GM18858 (cell line): ENCODE measurements around the gene RNGTT.
"Not testable (repeated sequence)": the region's sequence is repeated elsewhere in the genome, so short reads cannot be mapped to it uniquely, and the experiment has no call there.

ENCODE experiments used
- ATAC-seq: cut with Tn5 transposase; IDR thresholded peaks from one replicate; pipeline ENCODE4 v1.9.1; 2021; ENCODE audit not compliant: unreplicated experiment

Gene RNGTT

DNA sequence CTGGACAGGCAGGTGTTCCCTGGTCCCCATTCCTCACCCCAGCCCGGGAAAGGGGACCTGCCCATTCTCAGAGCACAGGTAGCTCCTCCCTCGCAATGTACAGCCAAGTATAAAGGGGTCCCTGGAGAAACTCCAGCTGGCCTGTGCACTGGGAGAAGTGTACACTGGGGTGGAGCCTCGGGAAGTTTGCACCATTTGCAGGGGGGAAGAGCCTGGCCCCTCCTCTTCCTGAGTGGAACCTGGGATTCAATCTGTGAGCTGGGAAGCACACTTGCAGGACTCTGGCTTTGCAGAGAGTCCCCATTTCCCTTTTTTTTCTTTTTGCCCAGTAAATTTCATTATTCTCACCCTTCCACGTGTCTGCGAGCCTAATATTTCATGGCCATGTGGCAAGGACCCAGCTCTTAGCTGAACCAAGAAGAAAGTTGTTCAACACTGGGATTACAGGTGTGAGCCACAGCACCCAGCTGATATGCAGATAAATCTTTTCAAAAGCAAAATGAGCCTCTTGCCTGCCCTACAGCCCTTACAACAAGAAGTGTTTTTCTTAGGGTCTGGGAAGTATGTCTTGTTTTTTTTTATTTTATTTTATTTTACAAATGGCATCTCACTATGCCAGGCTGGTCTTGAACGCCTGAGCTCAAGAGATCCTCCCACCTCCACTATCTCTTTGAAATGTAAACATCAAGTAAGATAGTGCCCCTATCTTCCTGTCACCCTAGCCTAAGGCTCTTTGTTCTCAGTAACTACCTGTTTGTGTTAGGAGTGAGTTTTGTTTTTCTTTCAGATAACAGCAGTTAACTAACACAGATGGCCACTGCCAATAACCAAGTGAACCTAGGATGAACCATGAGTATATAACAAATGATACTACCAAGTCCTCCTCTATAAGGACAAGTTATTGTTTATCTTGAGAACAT lies 9.3 kb upstream of the RNGTT start:
- no peak for ATAC-seq

DNA sequence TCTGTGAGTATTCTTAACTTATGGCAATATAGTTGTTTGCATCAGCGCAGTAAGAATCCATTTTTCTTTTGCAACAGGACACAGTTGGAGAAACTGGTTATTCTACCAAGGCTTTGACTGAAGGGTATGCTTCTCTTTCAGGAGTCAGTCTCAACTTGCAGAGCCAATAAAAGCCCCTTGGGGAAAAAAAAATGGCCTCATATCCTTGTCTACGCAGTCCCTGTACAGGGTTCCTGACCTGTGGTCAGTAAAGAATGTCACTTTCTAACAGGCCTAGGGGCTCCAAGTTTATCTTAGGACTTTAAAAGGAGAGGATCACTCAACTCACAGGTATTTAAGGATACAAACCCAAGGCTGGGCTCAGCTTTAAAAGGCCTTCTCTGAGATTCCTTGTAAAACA lies 6.9 kb upstream of the RNGTT start:
- ATAC-seq: no peak

DNA sequence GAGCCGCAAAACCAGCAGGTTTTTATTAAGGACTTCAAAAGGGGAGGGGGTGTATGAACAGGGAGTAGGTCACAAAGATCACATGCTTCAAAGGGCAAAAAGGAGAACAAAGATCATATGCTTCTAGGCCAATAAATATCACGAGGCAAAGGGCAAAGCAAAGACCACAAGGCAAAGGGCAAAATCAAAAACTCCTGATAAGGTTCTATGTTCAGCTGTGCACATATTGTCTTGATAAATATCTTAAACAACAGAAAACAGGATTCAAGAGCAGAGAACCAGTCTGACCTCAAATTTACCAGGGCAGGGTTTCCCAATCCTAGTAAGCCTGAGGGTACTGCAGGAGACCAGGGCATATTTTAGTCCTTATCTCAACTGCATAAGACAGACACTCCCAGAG lies 5.8 kb upstream of the RNGTT start:
- ATAC-seq: not testable (repeated sequence)

DNA sequence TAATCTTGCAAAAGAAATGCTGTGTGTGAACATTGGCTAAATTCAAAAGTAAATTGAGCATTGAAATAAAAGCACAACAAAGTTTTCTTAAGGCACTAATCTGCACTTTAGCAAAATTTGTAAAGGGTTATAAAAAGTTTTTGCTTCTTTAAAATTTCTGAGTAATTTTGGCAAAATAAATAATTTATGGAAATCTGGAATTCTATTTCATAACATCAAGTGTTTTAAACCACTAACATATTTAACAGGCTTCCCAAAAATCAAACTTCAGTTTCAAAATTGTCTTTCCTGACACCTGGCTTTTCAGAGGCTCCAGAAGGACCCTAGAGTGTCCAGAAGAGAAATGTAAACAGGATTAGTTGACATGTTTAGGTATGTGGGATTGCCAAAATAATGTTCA lies 4.5 kb upstream of the RNGTT start:
- ATAC-seq: no peak

DNA sequence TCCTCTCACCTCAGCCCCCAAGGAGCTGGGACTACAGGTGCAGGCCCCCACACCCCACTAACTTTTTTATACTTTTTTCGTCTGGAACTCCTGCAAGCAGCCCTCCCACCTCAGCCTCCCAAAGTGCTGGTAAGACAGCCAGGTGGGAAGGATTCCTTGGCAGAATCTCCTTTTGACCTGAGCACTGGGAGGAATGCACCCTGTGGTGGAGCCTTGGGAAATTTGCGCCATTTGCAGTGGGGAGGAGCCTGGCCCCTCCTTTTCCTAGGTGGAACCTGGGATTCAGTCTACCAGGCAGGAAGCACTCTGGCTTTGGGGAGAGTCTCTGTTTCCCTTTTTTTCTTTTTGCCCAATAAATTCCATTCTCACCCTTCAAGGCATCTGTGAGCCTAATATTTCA lies 2.3 kb upstream of the RNGTT start:
- no peak for ATAC-seq

DNA sequence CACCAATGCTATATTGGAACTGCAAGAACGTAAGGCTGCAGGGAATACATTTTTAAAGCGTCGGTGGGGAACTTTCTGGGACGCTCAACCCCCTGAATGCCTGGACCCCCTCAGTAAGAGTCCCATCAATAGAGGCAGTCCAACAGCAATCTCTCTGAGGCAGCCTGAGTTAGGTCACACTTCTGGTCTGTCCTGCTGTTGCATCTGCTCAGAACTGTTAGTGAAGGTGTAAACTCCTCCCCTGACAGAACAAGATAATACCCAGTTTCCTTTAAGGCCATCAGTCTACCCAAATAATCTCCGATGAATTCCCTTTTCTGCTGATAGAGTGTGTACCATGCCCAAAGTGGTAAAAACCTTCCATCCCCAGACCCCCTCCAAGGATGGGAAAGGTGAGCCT lies 1.1 kb upstream of the RNGTT start:
- no peak for ATAC-seq

DNA sequence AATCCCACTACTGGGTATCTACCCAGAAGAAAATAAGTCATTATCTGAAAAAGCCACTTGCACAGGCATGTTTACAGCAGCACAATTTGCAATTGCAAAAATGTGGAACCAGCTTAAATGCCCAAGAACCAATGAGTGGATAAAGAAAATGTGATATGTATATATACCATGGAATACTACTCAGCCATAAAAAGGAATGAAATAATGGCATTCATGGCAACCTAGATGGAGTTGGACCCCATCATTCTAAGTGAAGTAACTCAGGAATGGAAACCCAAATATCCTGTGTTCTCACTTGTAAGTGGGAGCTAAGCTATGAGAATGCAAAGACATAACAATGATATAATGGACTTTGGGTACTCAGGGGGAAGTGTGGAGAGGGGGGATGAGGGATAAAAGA lies 4.6 kb downstream of the RNGTT start:
- ATAC-seq: no peak

DNA sequence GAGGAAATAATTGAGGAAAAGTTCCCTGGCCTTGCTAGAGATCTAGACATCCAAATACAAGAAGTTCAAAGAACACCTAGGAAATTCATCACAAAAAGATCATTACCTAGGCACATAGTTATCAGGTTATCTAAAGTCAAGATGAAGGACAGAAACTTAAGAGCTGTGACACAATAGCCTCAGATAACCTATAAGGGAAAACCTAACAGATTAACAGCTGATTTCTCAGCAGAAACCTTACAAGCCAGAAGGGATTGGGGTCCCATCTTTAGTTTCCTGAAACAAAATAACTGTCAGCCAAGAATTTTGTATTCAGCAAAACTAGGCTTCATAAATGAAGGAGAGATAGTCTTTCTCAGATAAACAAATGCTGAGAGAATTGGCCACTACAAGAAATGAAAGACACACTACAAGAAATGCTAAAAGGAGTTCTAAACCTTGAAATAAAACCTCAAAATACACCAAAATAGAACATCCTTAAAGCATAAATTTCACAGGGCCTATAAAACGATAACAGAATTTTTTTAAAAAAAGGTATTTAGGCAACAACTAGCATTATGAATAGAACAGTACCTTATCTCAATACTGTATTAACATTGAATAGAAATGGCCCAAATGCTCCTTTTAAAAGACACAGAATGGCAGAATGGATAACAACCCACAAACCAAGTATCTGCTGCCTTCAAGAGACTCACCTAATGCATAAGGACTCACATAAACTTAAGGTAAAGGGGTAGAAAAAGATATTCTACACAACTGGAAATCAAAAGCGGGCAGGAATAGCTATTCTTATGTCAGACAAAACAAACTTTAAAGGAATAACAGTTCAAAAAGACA lies 9.7 kb downstream of the RNGTT start:
- no peak for ATAC-seq

DNA sequence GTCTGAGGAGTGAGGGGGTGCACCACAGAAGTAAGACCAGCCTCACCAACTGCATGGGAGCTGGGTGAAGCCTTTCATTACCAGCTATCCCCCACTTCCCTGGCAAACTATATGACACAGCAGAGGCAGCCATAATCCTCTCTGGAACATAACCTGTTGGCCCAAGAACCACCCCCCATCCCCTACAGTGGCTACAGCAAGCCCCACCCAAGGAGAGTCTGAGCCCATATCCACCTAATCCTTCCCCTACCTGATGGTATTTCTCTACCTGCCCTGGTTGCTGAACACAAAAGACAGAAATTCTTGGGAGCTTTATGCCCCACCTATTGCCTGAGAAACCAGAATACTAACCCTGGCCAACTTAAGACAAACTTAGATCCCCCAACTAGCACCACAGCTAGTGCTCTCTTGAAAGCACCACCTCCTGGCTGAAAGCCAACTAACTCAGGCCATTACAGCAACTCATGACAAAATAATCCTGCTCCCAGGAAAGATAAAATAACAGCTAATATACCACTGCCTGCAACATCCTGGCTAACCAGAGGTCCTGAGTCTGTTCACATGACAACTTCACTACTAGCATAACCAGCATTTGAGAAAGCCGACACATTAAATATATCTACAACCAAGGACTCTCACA lies 11.2 kb downstream of the RNGTT start:
- ATAC-seq: no peak

DNA sequence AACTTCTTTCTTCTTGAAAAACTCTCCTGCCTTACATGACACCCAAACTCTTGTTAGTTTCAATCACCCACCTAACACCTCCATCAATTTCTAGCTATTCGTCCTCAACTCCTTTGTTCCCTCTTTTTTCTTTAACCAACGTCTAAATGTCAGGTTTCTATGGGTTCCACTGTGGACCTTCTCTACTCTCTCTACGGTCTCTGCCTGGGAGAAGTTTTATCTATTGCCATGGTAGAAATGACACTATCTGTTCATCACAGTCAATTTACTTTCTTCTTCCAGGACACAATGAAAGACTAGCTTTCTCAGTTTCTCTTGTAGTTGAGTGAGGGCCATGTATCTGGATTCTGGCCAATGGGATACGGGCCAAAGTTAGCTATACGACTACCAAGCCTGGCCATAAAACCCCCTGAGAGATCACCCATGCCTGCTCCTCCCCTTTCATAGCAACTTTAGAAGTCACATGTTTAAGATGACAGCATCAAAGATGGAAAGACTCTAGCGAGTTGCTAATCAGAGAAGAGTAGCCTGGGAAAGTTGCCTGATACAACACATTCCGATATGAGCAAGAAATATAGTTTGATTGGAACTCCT lies 17.9 kb downstream of the RNGTT start:
- ATAC-seq: no peak

DNA sequence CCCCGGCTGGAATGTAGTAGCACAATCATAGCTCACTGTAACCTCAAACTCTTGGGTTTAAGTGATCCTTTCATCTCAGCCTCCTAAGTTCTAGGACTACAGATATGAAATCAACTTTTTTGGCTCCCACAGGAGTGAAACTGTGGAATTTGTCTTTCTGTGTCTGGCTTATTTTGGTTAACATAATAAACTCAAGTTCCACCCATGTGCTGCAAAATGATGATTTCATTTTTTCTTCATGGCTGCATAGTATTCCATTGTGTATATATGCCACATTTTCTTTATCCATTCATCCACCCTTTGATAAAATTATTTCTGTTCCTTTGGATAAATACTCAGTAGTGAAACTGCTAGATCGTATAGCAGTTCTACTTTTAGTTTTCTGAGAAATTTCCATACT lies 29.9 kb downstream of the RNGTT start:
- no peak for ATAC-seq

DNA sequence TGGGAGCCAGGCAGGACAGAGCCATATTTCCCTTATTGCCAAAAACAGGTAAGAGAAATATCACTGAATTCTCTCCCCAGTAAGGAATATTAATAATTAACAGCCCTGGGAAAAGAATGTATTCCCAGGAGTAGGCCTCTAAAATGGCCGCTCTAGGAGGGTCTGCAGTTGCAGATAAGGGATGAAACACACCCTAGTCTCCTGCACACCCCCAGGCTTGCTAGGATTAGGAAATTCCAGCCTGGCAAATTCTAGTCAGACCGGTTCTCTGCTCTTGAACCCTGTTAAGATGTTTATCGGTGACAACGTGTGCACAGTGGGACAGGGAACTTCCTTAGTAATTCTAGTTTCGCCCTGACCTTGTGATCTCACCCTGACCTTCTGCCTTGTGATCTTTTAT lies 31.4 kb downstream of the RNGTT start:
- ATAC-seq: not testable (repeated sequence)

DNA sequence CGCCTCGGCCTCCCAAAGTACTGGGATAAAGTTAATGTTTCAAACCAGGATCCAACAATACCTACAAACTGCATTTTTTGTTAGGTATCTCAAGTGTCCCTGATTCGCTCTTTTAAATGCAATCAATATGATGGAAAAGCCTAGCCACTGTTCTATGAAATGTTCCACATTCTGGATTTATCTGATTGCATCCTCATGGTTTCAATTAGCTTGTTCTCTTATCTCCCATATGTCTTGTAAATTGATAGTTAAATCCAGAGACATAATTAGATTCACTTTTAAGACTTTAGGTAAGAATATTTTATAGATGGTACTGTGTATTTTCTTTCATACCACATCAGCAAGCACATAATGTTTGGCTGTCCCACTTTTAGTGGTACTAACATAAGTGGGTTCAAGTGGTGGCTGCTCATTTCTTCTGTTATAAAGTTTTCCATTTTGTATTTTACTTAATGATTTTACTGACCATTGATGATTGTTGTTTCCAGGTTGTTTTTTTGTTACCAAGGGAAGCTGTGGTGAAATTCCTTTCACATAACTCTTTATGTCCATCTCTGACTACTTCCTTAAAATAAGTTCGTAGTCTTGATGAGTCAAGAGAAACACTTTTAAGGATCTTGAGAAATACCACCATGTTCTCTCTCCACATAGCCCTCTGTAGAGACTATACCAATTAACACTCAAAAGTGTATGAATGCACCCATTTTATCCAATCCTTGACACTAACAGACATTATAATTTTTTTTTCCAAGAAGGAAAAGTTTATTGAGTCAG lies 40.5 kb downstream of the RNGTT start:
- ATAC-seq: no peak

DNA sequence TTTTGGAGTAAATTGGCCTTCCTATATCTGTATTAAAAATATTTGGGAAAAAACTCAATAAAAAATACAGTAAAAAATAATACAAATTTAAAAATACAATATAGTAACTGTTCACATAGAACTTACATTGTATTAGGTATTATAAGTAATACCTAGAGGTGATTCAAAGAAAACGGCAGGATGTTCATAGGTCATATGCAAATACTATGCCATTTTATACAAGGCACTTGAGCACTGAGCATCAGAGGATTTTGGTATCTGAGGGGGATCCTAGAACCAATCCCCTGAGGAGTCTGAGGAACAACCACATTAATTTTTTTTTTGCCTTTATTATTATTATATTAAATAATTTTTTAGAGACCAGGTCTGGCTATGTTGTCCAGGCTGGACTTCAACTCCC lies 41.7 kb downstream of the RNGTT start:
- no peak for ATAC-seq

DNA sequence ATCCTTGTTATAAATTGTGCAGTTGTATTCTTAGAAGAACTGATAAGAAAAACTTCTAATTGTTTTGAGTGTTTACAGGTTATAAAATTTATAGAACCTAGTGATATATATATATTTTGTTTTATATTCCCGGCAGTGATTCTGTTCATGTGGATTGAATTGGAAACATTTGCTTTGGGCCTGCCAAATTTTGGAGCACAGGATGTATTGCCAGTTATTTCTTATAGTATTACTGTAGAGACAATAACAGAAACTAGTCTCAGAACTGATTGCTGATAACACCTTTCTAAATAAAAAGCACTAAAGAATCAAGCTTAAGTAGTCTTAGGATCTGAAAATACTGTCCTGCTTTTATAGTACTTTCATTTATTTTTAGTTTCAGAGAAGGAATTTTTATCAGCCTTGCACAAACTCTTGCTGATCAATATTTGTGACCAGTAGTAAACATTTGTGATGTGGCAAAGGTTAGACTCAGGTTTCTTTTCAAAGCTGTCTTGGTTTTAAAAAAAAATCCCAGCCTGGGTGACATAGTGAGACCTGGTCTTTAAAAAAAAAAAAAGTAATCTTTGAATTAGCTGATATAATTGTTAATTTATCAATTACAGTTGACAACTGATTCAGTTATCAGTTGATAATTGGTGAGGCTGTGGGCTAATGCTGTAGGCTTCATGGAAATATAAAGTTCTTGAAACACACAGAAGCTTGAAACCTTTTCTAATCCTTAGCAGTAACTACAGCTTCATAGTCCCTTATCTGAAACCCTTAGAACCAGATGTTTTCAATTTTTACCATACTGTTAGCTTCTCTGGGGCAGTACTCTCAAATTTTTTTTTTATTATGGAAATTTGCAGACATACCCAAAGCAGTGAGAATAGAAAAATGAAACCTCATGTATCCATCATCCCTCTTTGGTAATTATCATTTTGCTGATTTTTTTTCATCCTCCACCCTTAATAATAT lies 42.4 kb downstream of the RNGTT start:
- no peak for ATAC-seq

DNA sequence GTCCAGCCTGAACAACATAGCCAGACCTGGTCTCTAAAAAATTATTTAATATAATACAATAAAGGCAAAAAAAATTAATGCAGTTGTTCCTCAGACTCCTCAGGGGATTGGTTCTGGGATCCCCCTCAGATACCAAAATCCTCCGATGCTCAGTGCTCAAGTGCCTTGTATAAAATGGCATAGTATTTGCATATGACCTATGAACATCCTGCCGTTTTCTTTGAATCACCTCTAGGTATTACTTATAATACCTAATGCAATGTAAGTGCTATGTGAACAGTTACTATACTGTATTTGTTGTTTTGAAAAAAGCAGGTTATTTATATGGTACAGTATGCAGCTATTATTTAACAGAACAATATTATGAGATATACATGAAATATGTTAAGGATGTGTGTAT lies 43.3 kb downstream of the RNGTT start:
- no peak for ATAC-seq

DNA sequence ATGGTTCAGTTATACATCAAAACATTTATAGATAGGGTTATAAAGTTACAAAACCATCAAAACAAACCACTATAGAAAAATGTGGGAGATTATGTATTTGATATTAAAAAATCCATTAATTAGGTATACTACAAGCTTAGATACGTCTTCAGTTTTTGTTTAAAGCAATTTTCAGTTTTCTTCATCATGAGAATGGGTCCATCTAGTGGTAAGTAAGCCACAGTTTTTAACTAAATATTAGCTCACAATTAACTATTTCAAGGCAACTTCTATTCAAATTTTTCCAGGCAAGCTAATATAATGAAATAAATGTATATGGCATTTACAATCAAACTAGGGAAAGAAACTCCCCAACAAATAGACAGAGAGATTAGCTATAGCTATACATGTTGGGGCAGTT lies 44.4 kb downstream of the RNGTT start:
- ATAC-seq: no peak

DNA sequence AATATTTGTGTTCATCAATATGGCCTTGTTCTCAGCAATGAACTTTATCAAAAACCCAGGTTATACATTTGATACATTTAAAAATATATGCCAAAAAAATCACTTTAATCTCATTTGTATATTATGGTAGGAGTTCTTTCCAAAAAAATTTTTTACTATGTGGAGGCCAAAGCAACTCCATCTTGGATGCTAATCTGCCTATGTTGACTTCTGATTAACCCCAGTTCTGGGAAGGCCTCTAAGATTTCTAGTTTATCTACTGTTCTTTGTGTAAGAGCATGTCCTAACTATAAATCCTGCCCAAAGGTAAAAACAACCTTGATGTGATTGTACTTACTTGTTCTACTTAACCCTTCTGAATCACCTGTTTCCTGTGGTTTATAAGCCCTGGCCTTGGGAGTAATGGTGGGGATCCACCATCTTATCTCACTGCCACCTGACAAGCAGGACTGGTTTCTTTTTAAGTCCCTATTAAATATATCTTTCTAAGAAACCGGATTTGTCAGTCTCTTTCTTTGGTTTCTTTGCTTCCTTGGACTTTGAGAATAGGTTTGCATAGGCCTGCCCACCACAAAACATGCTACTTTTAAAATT lies 46.7 kb downstream of the RNGTT start:
- no peak for ATAC-seq
